Activated CD8-positive, alpha-beta memory T cell treated with anti-CD3 and anti-CD28 coated beads for 4 hours (primary cell): ENCODE results near the gene PRDX5.

ENCODE experiments used
- DNase-seq, 2 donors: peaks; one replicate each; pipeline ENCODE4 v3.0.0-alpha.2; 2020; ENCODE audit warnings: low read depth in 2 of 2

The PRDX5 gene

GRCh38 chr11:64317961-64318765 is at the start of gene PRDX5:
PRDX5 (plus strand) TSS chr11:64318121; CDS start chr11:64318216, 95 bp downstream.
- peak; percentile 84 to 91 for DNase-seq

GRCh38 chr11:64268893-64269539 is 48.9 kb upstream of the PRDX5 start:
- no peak for DNase-seq

- DNase-seq: peak; percentile 94 to 96
Measured at GRCh38 chr11:64269540-64270220, 48.2 kb upstream of the PRDX5 start.

GRCh38 chr11:64275031-64275800 is 42.7 kb upstream of the PRDX5 start:
- no peak for DNase-seq

- DNase-seq: no peak
Measured at GRCh38 chr11:64275841-64276240, 42.1 kb upstream of the PRDX5 start.

- DNase-seq: no peak
Measured at GRCh38 chr11:64276653-64277431, 41.1 kb upstream of the PRDX5 start.

GRCh38 chr11:64278576-64279190 is 39.2 kb upstream of the PRDX5 start:
- no peak for DNase-seq

GRCh38 chr11:64281957-64282770 is 35.8 kb upstream of the PRDX5 start:
- no peak for DNase-seq

GRCh38 chr11:64283092-64283491 is 34.8 kb upstream of the PRDX5 start:
- DNase-seq: no peak

- DNase-seq: peak; percentile 84 to 86
Measured at GRCh38 chr11:64284048-64284961, 33.6 kb upstream of the PRDX5 start, which contains the start of gene BAD. BAD (minus strand) TSS chr11:64284665; CDS start chr11:64284368, 297 bp downstream.

- DNase-seq: peak; percentile 80 to 81
Measured at GRCh38 chr11:64284962-64285884, 32.7 kb upstream of the PRDX5 start, which contains the start of gene GPR137. GPR137 (plus strand) TSS chr11:64285848; CDS start chr11:64286525, 677 bp downstream.

GRCh38 chr11:64285885-64286800 is 31.8 kb upstream of the PRDX5 start:
- no peak for DNase-seq

- no peak for DNase-seq
Measured at GRCh38 chr11:64286801-64287159, 31.1 kb upstream of the PRDX5 start.

GRCh38 chr11:64287676-64288352 is 30.1 kb upstream of the PRDX5 start:
- DNase-seq: no peak

- DNase-seq: no peak
Measured at GRCh38 chr11:64288353-64288750, 29.6 kb upstream of the PRDX5 start.
